ENCODE results near the gene DNAI1. TPM values are rescaled to one million over a fixed set of nuclear protein-coding genes. Genes with fewer than 3 reads are reported as not detected.

DNAI1 gene
- total RNA-seq, 2 donors from 2014 or later = 0.61 TPM; not detected in 1

GRCh38 chr9:34443533-34443932 lies 15.1 kb upstream of the DNAI1 start:
- ATAC-seq (no peak), DNase-seq (ENCODE audit: low spot score in 2 of 2) (no peak)
- Mint-ChIP-seq H3K9me3 (no peaks in the 10 kb centered on the region), H3K36me3 (no peaks in the 10 kb centered on the region), H3K27ac (no peak overlapping the region)

GRCh38 chr9:34443976-34444375 lies 14.6 kb upstream of the DNAI1 start:
- Mint-ChIP-seq H3K27ac (no peak overlapping the region), H3K36me3 (no peaks in the 10 kb centered on the region), H3K9me3 (no peaks in the 10 kb centered on the region)
- ATAC-seq (no peak), DNase-seq (ENCODE audit: low spot score in 2 of 2) (no peak)

- Mint-ChIP-seq H3K36me3 (no peaks in the 10 kb centered on the region), H3K27ac (no peak overlapping the region), H3K9me3 (no peaks in the 10 kb centered on the region)
- ATAC-seq (no peak), DNase-seq (ENCODE audit: low spot score in 2 of 2) (no peak)
These were observed 12.1 kb upstream of the DNAI1 start for GRCh38 chr9:34446468-34446891.

- no peaks in the 10 kb centered on the region for H3K36me3 Mint-ChIP-seq
- H3K9me3 Mint-ChIP-seq = no peaks in the 10 kb centered on the region
- no peak for ATAC-seq
- H3K27ac Mint-ChIP-seq = no peak overlapping the region
- no peak for DNase-seq (ENCODE audit: low spot score in 2 of 2)
These were observed 11.7 kb upstream of the DNAI1 start for GRCh38 chr9:34446951-34447350.

- no peaks in the 10 kb centered on the region for H3K9me3 Mint-ChIP-seq
- DNase-seq (ENCODE audit: low spot score in 2 of 2) (no peak), ATAC-seq (no peak)
- no peak overlapping the region for H3K27ac Mint-ChIP-seq
- H3K36me3 Mint-ChIP-seq = no peaks in the 10 kb centered on the region
These were observed 8.0 kb upstream of the DNAI1 start for GRCh38 chr9:34450644-34451043.

- H3K9me3 Mint-ChIP-seq = no peaks in the 10 kb centered on the region
- ATAC-seq = peak; percentile 2 to 8
These were observed 7.5 kb upstream of the DNAI1 start for GRCh38 chr9:34451135-34451534.

GRCh38 chr9:34451545-34451944 lies 7.1 kb upstream of the DNAI1 start:
- H3K9me3 Mint-ChIP-seq = no peaks in the 10 kb centered on the region
- peak; percentile 87 to 96 for ATAC-seq
- peak; percentile 18 to 69 for DNase-seq (ENCODE audit: low spot score in 2 of 2)
- peak overlapping the region; percentile 2 to 44 for H3K27ac Mint-ChIP-seq
- H3K36me3 Mint-ChIP-seq = no peaks in the 10 kb centered on the region

More at GRCh38 chr9:34451135-34451534, 7.5 kb upstream of the DNAI1 start:
- DNase-seq (ENCODE audit: low spot score in 2 of 2) = no peak
- Mint-ChIP-seq H3K27ac (peak overlapping the region; percentile 2 to 44), H3K36me3 (no peaks in the 10 kb centered on the region)

- Mint-ChIP-seq H3K36me3 (no peaks in the 10 kb centered on the region), H3K9me3 (no peaks in the 10 kb centered on the region), H3K27ac (peak overlapping the region in 1 of 2 donors; percentile 2)
- DNase-seq (ENCODE audit: low spot score in 2 of 2) (no peak), ATAC-seq (no peak)
These were observed 6.0 kb upstream of the DNAI1 start for GRCh38 chr9:34452568-34452967.

GRCh38 chr9:34454571-34455065 lies 4.0 kb upstream of the DNAI1 start:
- ATAC-seq = peak; percentile 26 to 40
- H3K36me3 Mint-ChIP-seq = no peaks in the 10 kb centered on the region
- no peaks in the 10 kb centered on the region for H3K9me3 Mint-ChIP-seq
- no peak overlapping the region for H3K27ac Mint-ChIP-seq
- peak in 1 of 2 donors; percentile 26 for DNase-seq (ENCODE audit: low spot score in 2 of 2)

- Mint-ChIP-seq H3K36me3 (no peaks in the 10 kb centered on the region), H3K9me3 (no peaks in the 10 kb centered on the region), H3K27ac (no peak overlapping the region)
- DNase-seq (ENCODE audit: low spot score in 2 of 2) = no peak
- ATAC-seq = no peak
These were observed 2.5 kb upstream of the DNAI1 start for GRCh38 chr9:34456151-34456550.

GRCh38 chr9:34456746-34457145 lies 1.9 kb upstream of the DNAI1 start:
- H3K36me3 Mint-ChIP-seq = no peaks in the 10 kb centered on the region
- no peaks in the 10 kb centered on the region for H3K9me3 Mint-ChIP-seq
- DNase-seq (ENCODE audit: low spot score in 2 of 2) (no peak), ATAC-seq (no peak)
- no peak overlapping the region for H3K27ac Mint-ChIP-seq

GRCh38 chr9:34457266-34458012 lies 1.2 kb upstream of the DNAI1 start:
- H3K36me3 Mint-ChIP-seq = no peaks in the 10 kb centered on the region
- H3K9me3 Mint-ChIP-seq = no peaks in the 10 kb centered on the region
- ATAC-seq (no peak), DNase-seq (ENCODE audit: low spot score in 2 of 2) (peak in 1 of 2 donors; percentile 30)
- peak overlapping the region; percentile 77 to 89 for H3K27ac Mint-ChIP-seq

- DNase-seq (ENCODE audit: low spot score in 2 of 2) = no peak
- Mint-ChIP-seq H3K36me3 (no peaks in the 10 kb centered on the region), H3K9me3 (no peaks in the 10 kb centered on the region), H3K27ac (peak overlapping the region in 1 of 2 donors; percentile 89)
- no peak for ATAC-seq
These were observed 345 bp downstream of the DNAI1 start for GRCh38 chr9:34458959-34459340.

- H3K27ac Mint-ChIP-seq = no peak overlapping the region
- no peaks in the 10 kb centered on the region for H3K36me3 Mint-ChIP-seq
- no peaks in the 10 kb centered on the region for H3K9me3 Mint-ChIP-seq
- no peak for ATAC-seq
- DNase-seq (ENCODE audit: low spot score in 2 of 2) = no peak
These were observed 751 bp downstream of the DNAI1 start for GRCh38 chr9:34459356-34459755.

- ATAC-seq = no peak
- no peaks in the 10 kb centered on the region for H3K36me3 Mint-ChIP-seq
- H3K27ac Mint-ChIP-seq = no peak overlapping the region
- DNase-seq (ENCODE audit: low spot score in 2 of 2) = no peak
- H3K9me3 Mint-ChIP-seq = no peaks in the 10 kb centered on the region
These were observed 1.3 kb downstream of the DNAI1 start for GRCh38 chr9:34459941-34460340.

- Mint-ChIP-seq H3K9me3 (no peaks in the 10 kb centered on the region), H3K36me3 (no peaks in the 10 kb centered on the region), H3K27ac (peak overlapping the region in 1 of 2 donors; percentile 31)
- ATAC-seq (peak in 1 of 2 donors; percentile 93), DNase-seq (ENCODE audit: low spot score in 2 of 2) (peak; percentile 57 to 69)
These were observed 4.7 kb downstream of the DNAI1 start for GRCh38 chr9:34463098-34463900.

GRCh38 chr9:34463901-34464232 lies 5.3 kb downstream of the DNAI1 start:
- ATAC-seq (peak in 1 of 2 donors; percentile 93), DNase-seq (ENCODE audit: low spot score in 2 of 2) (no peak)
- no peaks in the 10 kb centered on the region for H3K9me3 Mint-ChIP-seq
- H3K36me3 Mint-ChIP-seq = no peaks in the 10 kb centered on the region
- no peak overlapping the region for H3K27ac Mint-ChIP-seq
